Gastroesophageal sphincter (tissue), 3 donors: ENCODE data around the gene SULT4A1.

ENCODE experiments used
- CTCF ChIP-seq, 4 experiments: fragments of 200-600 bp in 2 of 4; fragments of 450-650 bp in 2 of 4; sonication (generic) in 1 of 4; IDR thresholded peaks; one replicate each; pipeline ENCODE4 v1.5.1; 2017 to 2019; ENCODE audit warnings: antibody characterized with exemption in 4 of 4, mild to moderate bottlenecking in 2 of 4, moderate library complexity in 2 of 4
- EP300 ChIP-seq: sonication (generic); formaldehyde crosslinking; IDR thresholded peaks from one replicate; pipeline ENCODE4 v1.6.1; 2017; ENCODE audit warnings: antibody characterized with exemption, mild to moderate bottlenecking
- POLR2AphosphoS5 ChIP-seq: sonication (generic); formaldehyde crosslinking; IDR thresholded peaks from one replicate; pipeline ENCODE4 v1.6.1; 2017; ENCODE audit warnings: antibody characterized with exemption

DNA sequence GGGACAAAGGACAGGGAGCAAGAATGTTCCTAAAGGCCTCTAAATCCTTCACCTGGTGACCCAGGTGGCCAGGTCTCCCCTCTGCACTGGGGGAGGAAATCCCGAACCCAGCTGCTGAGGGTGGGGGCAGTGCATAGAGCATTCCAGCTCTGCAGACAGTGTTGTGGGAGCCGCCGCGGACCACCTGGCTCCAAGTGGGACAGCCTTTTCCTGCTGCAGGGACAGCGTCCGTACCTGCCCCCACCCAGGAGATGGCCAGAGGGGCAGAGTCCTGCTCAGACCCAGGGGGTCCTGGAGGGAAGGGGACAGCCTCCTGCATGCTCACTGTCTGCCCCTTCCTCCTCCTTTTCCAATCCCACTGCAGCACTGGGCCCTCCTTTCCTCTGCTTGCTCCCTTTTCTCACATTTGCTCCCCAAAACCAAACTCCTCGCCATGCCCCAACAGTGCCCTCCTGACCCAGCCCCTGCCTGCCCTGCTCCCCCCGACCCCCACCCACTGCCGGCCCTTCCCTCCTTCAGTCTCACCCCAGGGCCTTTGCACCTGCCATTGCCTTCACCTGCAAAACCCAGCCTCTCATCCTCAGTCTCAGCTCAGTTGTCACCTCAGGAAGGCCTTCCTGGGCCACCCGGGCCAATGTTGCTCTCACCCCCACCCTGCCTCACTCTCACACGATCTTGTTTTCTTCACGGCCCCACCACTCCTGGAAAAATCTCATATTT is 16.7 kb upstream of the SULT4A1 start:
- TF ChIP-seq CTCF (IDR thresholded peaks at IDR 0.05): no peak
- TF ChIP-seq POLR2AphosphoS5: no peak
- no peak for TF ChIP-seq EP300
